ENCODE measurements around the gene WNT7B. TPM values are rescaled to one million over a fixed set of nuclear protein-coding genes. Genes with fewer than 3 reads are reported as not detected.

WNT7B gene
- total and polyA plus RNA-seq, 10 of the 15 experiments (the other 5 are each of a cell fraction or from before 2014, with no cell fraction given), result 0.12 TPM; not detected in 9

- intact Hi-C loops (cut with micrococcal nuclease; ENCODE audit: unreplicated experiment) (no loop called here), in situ Hi-C loops (cut with MboI) (no loop called here)
- ChIA-PET SMC1A (ENCODE audit: uncharacterized antibody, unreplicated experiment) (no interaction called here), RAD21 (ENCODE audit: unreplicated experiment) (no interaction called here), POLR2A (no interaction called here), CTCF (interaction anchor here (1.2 kb wide), 1 partner anchor 118 kb away, joined by 3 read pairs; no protein-coding TSS in a partner anchor)
- Histone ChIP-seq H4K20me1 (ENCODE audit: control insufficient read depth, insufficient read depth) (no peaks in the 10 kb centered on the region), H2AFZ (ENCODE audit: control insufficient read depth, low read depth, low read length) (no peak overlapping the region), H3K36me3 (ENCODE audit: control insufficient read depth in 2 of 2, insufficient read depth in 2 of 2, low read length in 1 of 2) (no peaks in the 10 kb centered on the region), H3K9me3 (replicated peaks; ENCODE audit: control insufficient read depth, insufficient read depth, low read length) (no peaks in the 10 kb centered on the region), H3K4me2 (ENCODE audit: control insufficient read depth, insufficient read depth) (no peak overlapping the region), H3K79me2 (ENCODE audit: control insufficient read depth, insufficient read depth, low read length) (no peaks in the 10 kb centered on the region), H3K27ac (ENCODE audit: control insufficient read depth, insufficient read depth) (no peak overlapping the region), H3K4me3 (no peak overlapping the region), H3K9ac (ENCODE audit: control insufficient read depth, insufficient read depth, low read length) (no peak overlapping the region), H3K4me1 (ENCODE audit: control insufficient read depth, insufficient read depth, low read length) (no peaks in the 10 kb centered on the region), H3K27me3 (replicated peaks in 1 of 2; ENCODE audit: control insufficient read depth in 2 of 2, insufficient read depth in 2 of 2, low read length in 1 of 2) (no peaks in the 10 kb centered on the region)
- DNase-seq (ENCODE audit: low read depth, low spot score), result no peak
- no peak for FAIRE-seq
- ATAC-seq, result no peak
- BruUV-seq (replicated peaks), result no TSS peak
- 53% methylated on average over 24 of the region's 24 CpGs for WGBS (ENCODE audit: insufficient coverage, insufficient replicate concordance, low lambda C conversion rate, missing lambda C conversion rate)
- TF ChIP-seq BHLHE40 (IDR thresholded peaks at IDR 0.05; ENCODE audit: borderline replicate concordance in 1 of 2, low read depth in 2 of 2, low read length in 1 of 2), result no peak
- no peak for TF ChIP-seq PKNOX1 (IDR thresholded peaks at IDR 0.05)
- no peak for TF ChIP-seq SMAD1 (IDR thresholded peaks at IDR 0.05; ENCODE audit: low read depth, partially characterized antibody)
- TF ChIP-seq HSF1 (IDR thresholded peaks at IDR 0.05; ENCODE audit: low read depth, low read length), result no peak
- no peak for TF ChIP-seq NFIC (IDR thresholded peaks at IDR 0.05; ENCODE audit: low read depth, low read length)
- no peak for TF ChIP-seq USF2 (IDR thresholded peaks at IDR 0.05; ENCODE audit: borderline replicate concordance, low read depth, low read length)
- TF ChIP-seq ZBTB40 (IDR thresholded peaks at IDR 0.05; ENCODE audit: borderline replicate concordance), result no peak
- TF ChIP-seq NR2F1 (conservative IDR thresholded peaks at IDR 0.05), result no peak
- no peak for TF ChIP-seq MTA2 (IDR thresholded peaks at IDR 0.05; ENCODE audit: low read depth)
- no peak for TF ChIP-seq NBN (IDR thresholded peaks at IDR 0.05)
- no peak for TF ChIP-seq RELB (IDR thresholded peaks at IDR 0.05; ENCODE audit: low read depth)
- TF ChIP-seq CHD4 (IDR thresholded peaks at IDR 0.05), result no peak
- TF ChIP-seq TAF1 (IDR thresholded peaks at IDR 0.05; ENCODE audit: borderline replicate concordance, low read depth, low read length), result no peak
- TF ChIP-seq MYC (IDR thresholded peaks at IDR 0.05; ENCODE audit: insufficient read depth, insufficient read length, insufficient replicate concordance, low read length, severe bottlenecking), result no peak
These were observed 26.5 kb upstream of the WNT7B start for GRCh38 chr22:46003271-46004091.
